GM04504 (cell line): ENCODE data around the gene CYP19A1.

ENCODE experiments used
- DNase-seq: peaks from one replicate; pipeline ENCODE4 v3.0.0-alpha.2; 2012; ENCODE audit warnings: low read depth

Gene CYP19A1

GRCh38 chr15:51323749-51324148, 14.6 kb downstream of the CYP19A1 start:
- DNase-seq, result no peak

- DNase-seq, result no peak
Measured at GRCh38 chr15:51322621-51323296, 15.6 kb downstream of the CYP19A1 start.

GRCh38 chr15:51321316-51321715, 17.1 kb downstream of the CYP19A1 start:
- no peak for DNase-seq

- DNase-seq, result no peak
Measured at GRCh38 chr15:51320843-51321242, 17.6 kb downstream of the CYP19A1 start.

- DNase-seq, result no peak
Measured at GRCh38 chr15:51319539-51319938, 18.9 kb downstream of the CYP19A1 start.

- DNase-seq, result peak; percentile 21
Measured at GRCh38 chr15:51318382-51319150, 19.8 kb downstream of the CYP19A1 start.

GRCh38 chr15:51316636-51317035, 21.8 kb downstream of the CYP19A1 start:
- DNase-seq, result no peak

GRCh38 chr15:51315726-51316125, 22.7 kb downstream of the CYP19A1 start:
- DNase-seq, result no peak

GRCh38 chr15:51314391-51315337, 23.7 kb downstream of the CYP19A1 start:
- no peak for DNase-seq

- no peak for DNase-seq
Measured at GRCh38 chr15:51313644-51314280, 24.6 kb downstream of the CYP19A1 start.

GRCh38 chr15:51313074-51313393, 25.4 kb downstream of the CYP19A1 start:
- no peak for DNase-seq

- DNase-seq, result no peak
Measured at GRCh38 chr15:51312166-51313073, 26.0 kb downstream of the CYP19A1 start.

- no peak for DNase-seq
Measured at GRCh38 chr15:51311510-51311909, 26.9 kb downstream of the CYP19A1 start.

GRCh38 chr15:51310064-51310463, 28.3 kb downstream of the CYP19A1 start:
- DNase-seq, result no peak

- no peak for DNase-seq
Measured at GRCh38 chr15:51307811-51308210, 30.6 kb downstream of the CYP19A1 start.

- DNase-seq, result no peak
Measured at GRCh38 chr15:51307325-51307724, 31.1 kb downstream of the CYP19A1 start.

GRCh38 chr15:51303462-51303980, 34.9 kb downstream of the CYP19A1 start:
- DNase-seq, result no peak

GRCh38 chr15:51302480-51302879, 35.9 kb downstream of the CYP19A1 start:
- DNase-seq, result no peak

- no peak for DNase-seq
Measured at GRCh38 chr15:51299187-51300015, 39.0 kb downstream of the CYP19A1 start.

- DNase-seq, result no peak
Measured at GRCh38 chr15:51298620-51299019, 39.8 kb downstream of the CYP19A1 start.
